Uterus (tissue), 4 donors: ENCODE data around the gene ATP8B2. TPM values are rescaled to one million over a fixed set of nuclear protein-coding genes. Genes with fewer than 3 reads are reported as not detected.

Source experiments
- small RNA-seq: library from RNA; depleted of rRNA; stranded (forward); fragments of <200 nt; gene quantifications from one replicate; pipeline ENCODE3, GENCODE V24; 2016
- total RNA-seq, 4 donors: library from RNA; depleted of rRNA in 3 of 4; stranded (reverse); fragments of >200 nt in 3 of 4; gene quantifications; one replicate each; pipeline versions ENCODE4 v1.1.0 to v1.2.4, GENCODE V29; 2014 to 2023
- donor health status: DM: yes; HTN: yes; CAD: no.

ATP8B2 gene
- total RNA-seq, 4 donors from 2014 or later, result 75.9 to 150 (median 102) TPM

Small RNAs within 50 kb of the gene (small RNA-seq; reads per million reads assigned to genes)
- gene RF00273 (not detected), gene RNU6-121P (not detected), gene RNU6-239P (not detected), gene RNU7-57P (not detected)

Other genes starting within 250 kb of the ATP8B2 start
- under 1 TPM in 2 of 4 donors, not detected in 2; 0.09 to 0.21 TPM for gene NUP210L, start 170.5 kb upstream of the ATP8B2 start, total RNA-seq
- gene TPM3, start 133.4 kb upstream of the ATP8B2 start, total RNA-seq, result 100 to 1,000 TPM; 130 to 263 (median 199) TPM
- not detected for gene CFAP141, start 119.2 kb upstream of the ATP8B2 start, total RNA-seq
- 100 to 1,000 TPM in 1 of 4 donors, 10 to 100 TPM in 3; 11.5 to 161 (median 52.0) TPM for gene UBAP2L, start 104.6 kb upstream of the ATP8B2 start, total RNA-seq
- gene HAX1, start 52.9 kb upstream of the ATP8B2 start, total RNA-seq, result 10 to 100 TPM; 50.5 to 78.8 (median 69.4) TPM
- not detected for gene AQP10, start 4.4 kb upstream of the ATP8B2 start, total RNA-seq
- 10 to 100 TPM in 3 of 4 donors, 1 to 10 TPM in 1; 9.7 to 28.2 (median 17.1) TPM for gene IL6R, start 79.8 kb downstream of the ATP8B2 start, total RNA-seq
- gene TDRD10, start 176.7 kb downstream of the ATP8B2 start, total RNA-seq, result 10 to 100 TPM in 2 of 4 donors, 1 to 10 TPM in 2; 1.3 to 19.7 (median 6.9) TPM
- gene SHE, start 176.9 kb downstream of the ATP8B2 start, total RNA-seq, result 10 to 100 TPM; 14.6 to 44.5 (median 27.2) TPM
- 10 to 100 TPM in 3 of 4 donors, 1 to 10 TPM in 1; 5.4 to 69.7 (median 28.4) TPM for gene UBE2Q1, start 233.1 kb downstream of the ATP8B2 start, total RNA-seq
- gene CHRNB2, start 242.3 kb downstream of the ATP8B2 start, total RNA-seq, result 1 to 10 TPM in 1 of 4 donors, not detected in 3; 1.1 TPM